A673 (cell line): ENCODE data around the gene MLN.

Source experiments
- CTCF ChIP-seq: fragments of 300-800, 200-600 bp; sonication (generic); conservative IDR thresholded peaks from 2 replicates; pipeline ENCODE4 v1.5.1; 2017; ENCODE audit warnings: low read depth, mild to moderate bottlenecking, antibody characterized with exemption, low read length, moderate library complexity, mixed read lengths
- EZH2 ChIP-seq: fragments of 200-600 bp; sonication (generic); IDR thresholded peaks from 2 replicates; pipeline ENCODE4 v1.6.1; 2017; ENCODE audit warnings: borderline replicate concordance, low read depth, mild to moderate bottlenecking, mixed read lengths, antibody characterized with exemption, low read length; ENCODE audit not compliant: poor library complexity, severe bottlenecking

GRCh38 chr6:33802186-33802958, 1.4 kb downstream of the MLN start:
- TF ChIP-seq CTCF (no peak), EZH2 (no peak)
